Activated CD4-positive, alpha-beta T cell treated with anti-CD3 and anti-CD28 coated beads, Interleukin-10, Interleukin-2, amounts not matched to agents 100 ng/mL and 50 ng/mL, durations not matched to agents 16 hours and 8 hours (primary cell): ENCODE results near the gene FGF10.

ENCODE experiments used
- DNase-seq: peaks from one replicate; pipeline ENCODE4 v3.0.0-alpha.2; 2020

Gene FGF10

GRCh38 chr5:44345871-44346270 lies 43.3 kb downstream of the FGF10 start:
- no peak for DNase-seq

- no peak for DNase-seq
These were observed 52.5 kb downstream of the FGF10 start for GRCh38 chr5:44336708-44337107.

GRCh38 chr5:44334622-44335021 lies 54.6 kb downstream of the FGF10 start:
- DNase-seq = no peak

- DNase-seq = peak; percentile 26
These were observed 56.8 kb downstream of the FGF10 start for GRCh38 chr5:44332285-44332971.

GRCh38 chr5:44331471-44332050 lies 57.7 kb downstream of the FGF10 start:
- DNase-seq = no peak

GRCh38 chr5:44329716-44330115 lies 59.5 kb downstream of the FGF10 start:
- no peak for DNase-seq

- no peak for DNase-seq
These were observed 68.0 kb downstream of the FGF10 start for GRCh38 chr5:44321144-44321725.

- no peak for DNase-seq
These were observed 69.0 kb downstream of the FGF10 start for GRCh38 chr5:44320188-44320587.

GRCh38 chr5:44318883-44319282 lies 70.3 kb downstream of the FGF10 start:
- no peak for DNase-seq

GRCh38 chr5:44312374-44312773 lies 76.8 kb downstream of the FGF10 start:
- no peak for DNase-seq

- no peak for DNase-seq
These were observed 88.7 kb downstream of the FGF10 start for GRCh38 chr5:44300551-44300950.

GRCh38 chr5:44299394-44299793 lies 89.8 kb downstream of the FGF10 start:
- no peak for DNase-seq

GRCh38 chr5:44294516-44294915 lies 94.7 kb downstream of the FGF10 start:
- no peak for DNase-seq

GRCh38 chr5:44292736-44293135 lies 96.5 kb downstream of the FGF10 start:
- no peak for DNase-seq

GRCh38 chr5:44278469-44278868 lies 110.8 kb downstream of the FGF10 start:
- DNase-seq = no peak

- no peak for DNase-seq
These were observed 113.3 kb downstream of the FGF10 start for GRCh38 chr5:44275908-44276307.

- no peak for DNase-seq
These were observed 113.9 kb downstream of the FGF10 start for GRCh38 chr5:44275329-44275728.

GRCh38 chr5:44267909-44268308 lies 121.3 kb downstream of the FGF10 start:
- no peak for DNase-seq

- no peak for DNase-seq
These were observed 122.2 kb downstream of the FGF10 start for GRCh38 chr5:44266882-44267576.

- no peak for DNase-seq
These were observed 123.5 kb downstream of the FGF10 start for GRCh38 chr5:44265713-44266112.

- DNase-seq = no peak
These were observed 128.4 kb downstream of the FGF10 start for GRCh38 chr5:44260793-44261192.

GRCh38 chr5:44257653-44258365 lies 131.4 kb downstream of the FGF10 start:
- DNase-seq = no peak

- no peak for DNase-seq
These were observed 132.0 kb downstream of the FGF10 start for GRCh38 chr5:44257221-44257620.
